GF-D8 (cell line): ENCODE results near the gene MYO1A.
"Not testable (repeated sequence)": the region's sequence is repeated elsewhere in the genome, so short reads cannot be mapped to it uniquely, and the experiment has no call there.

Source experiments
- DNase-seq: peaks from one replicate; lab custom pipeline; 2025; lab: John Stamatoyannopoulos, UW

Gene MYO1A

GRCh38 chr12:57046947-57047890 lies 2.7 kb downstream of the MYO1A start:
- DNase-seq: peak; percentile 10

- DNase-seq: no peak
Measured at GRCh38 chr12:57046086-57046791, 3.7 kb downstream of the MYO1A start.

GRCh38 chr12:57044889-57045288 lies 5.0 kb downstream of the MYO1A start:
- DNase-seq: no peak

- DNase-seq: no peak
Measured at GRCh38 chr12:57044468-57044867, 5.5 kb downstream of the MYO1A start.

DNA sequence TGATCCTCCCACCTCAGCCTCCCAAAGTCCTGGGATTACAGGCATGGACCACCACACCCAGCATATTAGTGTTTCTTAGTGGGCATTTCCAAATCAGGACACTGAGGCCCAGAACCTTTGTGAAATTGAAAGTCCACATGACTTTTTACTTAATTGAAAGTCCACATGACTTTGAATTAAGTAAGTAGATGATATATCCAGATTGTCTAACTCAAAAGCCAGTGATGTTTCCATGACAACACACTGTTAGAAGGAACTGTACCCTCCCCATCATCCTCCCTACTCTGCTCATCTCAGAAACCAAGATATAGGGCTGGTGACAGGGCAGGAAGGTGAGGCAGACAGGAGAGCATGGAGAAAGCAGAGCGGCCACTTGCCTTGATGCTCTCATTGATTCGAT lies 7.2 kb downstream of the MYO1A start:
- no peak for DNase-seq

GRCh38 chr12:57040750-57041149 lies 9.2 kb downstream of the MYO1A start:
- no peak for DNase-seq

DNA sequence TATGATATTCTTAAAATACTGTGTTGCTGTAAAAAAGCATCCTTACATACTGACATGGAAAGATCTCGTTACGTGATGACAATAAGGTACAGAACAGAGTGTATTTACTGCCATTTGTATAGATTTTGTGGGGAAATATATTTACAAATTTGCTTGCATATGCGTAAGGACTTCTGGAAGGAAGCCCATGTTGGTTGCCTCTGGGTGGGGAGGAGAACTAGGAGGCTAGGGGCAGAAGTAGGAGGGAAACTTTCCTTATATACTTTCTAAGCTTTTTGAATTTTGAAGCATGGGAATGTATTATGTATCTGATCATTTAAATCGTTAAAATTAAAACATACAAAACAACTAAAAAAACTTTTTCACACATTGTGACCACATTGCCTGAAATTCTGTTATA lies 9.7 kb downstream of the MYO1A start:
- DNase-seq: no peak

DNA sequence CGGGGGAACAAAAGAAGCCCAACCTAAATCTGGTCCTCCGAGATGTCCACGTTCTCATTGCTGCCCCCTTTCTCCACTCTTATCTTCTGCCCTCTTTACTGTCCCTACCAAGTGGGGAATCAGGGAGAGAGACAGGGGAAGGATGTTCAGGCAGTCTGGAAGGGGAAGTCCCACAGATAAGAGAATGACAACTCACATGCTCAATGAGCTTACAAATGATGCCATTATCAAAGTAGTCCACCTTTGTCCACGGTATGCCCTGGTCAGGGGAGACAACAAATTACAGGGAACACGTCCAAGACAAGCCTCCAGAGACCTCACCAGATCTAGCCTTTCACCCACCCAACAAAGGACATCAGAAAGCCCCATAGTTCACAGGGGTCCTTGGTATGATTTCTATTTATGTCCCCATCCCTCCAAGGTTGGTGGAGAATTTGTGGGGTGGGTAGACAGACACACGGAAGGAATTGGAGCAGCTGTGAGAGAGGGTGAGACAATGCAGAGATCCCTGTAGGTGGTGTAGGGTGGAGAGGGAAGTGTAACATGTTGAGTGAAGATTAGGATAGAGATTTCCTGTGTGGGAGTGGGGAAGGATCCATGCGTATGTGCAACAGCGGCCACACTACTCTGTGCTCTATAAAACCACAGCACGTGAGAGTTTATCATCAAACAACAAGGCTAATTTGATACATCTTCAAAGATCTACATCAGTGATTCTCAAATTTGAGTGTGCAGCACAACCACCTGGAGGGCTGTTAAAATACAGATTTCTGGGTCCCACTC lies 10.7 kb downstream of the MYO1A start:
- DNase-seq: no peak

DNA sequence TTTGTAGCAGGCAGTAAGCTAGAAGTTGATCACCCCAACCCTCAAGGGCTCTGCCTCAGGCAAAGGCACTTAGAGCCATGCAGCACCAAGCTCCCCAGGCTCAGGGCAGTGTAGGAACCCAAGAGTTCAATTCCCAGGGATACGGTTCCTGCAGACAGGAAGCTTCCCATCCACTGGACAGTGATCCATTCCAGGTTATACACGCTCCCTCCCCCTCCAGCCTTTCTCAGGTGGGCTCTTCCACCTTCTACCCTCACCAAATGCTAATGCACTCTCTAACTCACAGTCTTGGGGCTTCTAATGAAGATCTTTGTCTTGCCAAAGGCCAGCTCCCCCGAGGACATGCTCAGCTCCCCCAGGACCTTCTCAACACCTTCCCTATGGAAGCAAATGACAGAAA lies 12.7 kb downstream of the MYO1A start:
- DNase-seq: no peak

- DNase-seq: no peak
Measured at GRCh38 chr12:57033431-57033830, 16.5 kb downstream of the MYO1A start.

DNA sequence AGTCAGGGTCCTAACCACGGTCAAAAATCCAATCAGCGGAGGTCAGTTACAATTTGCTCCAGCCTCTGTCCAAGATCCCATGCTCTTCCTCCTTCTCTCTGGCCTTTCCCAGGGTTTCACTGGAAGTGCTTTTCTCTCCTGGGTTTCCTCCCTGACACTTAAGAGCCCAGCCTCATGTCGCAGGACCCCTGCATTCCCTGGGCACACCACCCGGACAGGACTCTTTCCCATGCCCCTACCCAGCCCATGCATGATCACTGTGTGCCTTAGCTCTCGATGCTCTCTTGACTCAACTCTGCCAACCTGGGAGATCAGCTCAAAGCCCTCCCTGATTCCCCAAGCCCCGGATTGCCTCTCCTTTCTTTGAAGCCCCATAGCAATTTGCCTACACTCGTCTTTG lies 18.1 kb downstream of the MYO1A start:
- no peak for DNase-seq

DNA sequence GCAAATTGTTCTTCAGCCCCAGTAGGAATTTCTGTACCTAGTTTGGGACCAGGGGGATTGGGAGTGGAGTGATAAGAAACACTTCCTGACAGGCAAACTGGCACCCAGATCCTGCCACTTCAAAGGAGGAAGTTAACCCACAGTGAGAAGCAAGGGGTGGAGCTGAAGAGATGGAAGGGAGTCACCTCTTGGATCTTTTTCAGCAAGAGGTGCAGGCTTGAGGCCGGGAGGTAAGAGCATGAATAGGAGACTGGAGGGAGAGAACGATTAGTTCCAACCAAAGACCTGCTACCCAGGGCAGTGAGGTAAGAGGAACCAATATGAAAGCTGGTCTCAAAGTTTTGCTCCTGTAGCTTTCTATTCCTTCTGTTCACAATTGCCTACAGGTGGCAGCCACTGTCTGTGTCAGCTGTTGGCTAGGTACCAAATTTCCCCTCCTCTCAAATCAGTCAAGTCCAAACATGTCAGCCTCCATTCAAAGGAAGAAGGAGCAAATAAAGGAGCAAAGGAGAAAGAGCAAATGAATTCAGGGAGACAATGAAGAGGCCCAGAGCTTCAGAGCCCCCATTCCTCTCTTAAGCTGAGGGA lies 18.7 kb downstream of the MYO1A start:
- DNase-seq: no peak

DNA sequence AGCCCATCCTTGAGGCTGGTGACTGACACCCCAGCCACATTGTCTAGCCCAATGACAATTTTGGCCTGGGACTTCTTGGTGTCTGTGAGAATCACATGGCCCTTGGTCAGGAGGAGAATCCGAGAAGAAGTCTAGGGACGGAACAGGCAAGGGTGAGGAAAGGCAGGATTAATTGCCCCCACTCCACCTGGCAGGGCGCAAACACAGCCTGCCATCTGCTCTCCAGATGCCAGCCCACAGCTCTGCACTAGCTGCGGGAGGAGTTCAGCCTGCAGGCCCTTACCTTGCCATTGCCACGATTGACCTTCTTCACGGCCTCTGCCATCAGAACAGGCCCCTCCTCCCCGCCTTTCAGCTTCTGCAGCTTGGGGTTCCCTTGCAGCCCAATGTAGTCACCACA lies 20.5 kb downstream of the MYO1A start:
- DNase-seq: no peak

GRCh38 chr12:57027805-57028153 lies 22.1 kb downstream of the MYO1A start:
- no peak for DNase-seq

DNA sequence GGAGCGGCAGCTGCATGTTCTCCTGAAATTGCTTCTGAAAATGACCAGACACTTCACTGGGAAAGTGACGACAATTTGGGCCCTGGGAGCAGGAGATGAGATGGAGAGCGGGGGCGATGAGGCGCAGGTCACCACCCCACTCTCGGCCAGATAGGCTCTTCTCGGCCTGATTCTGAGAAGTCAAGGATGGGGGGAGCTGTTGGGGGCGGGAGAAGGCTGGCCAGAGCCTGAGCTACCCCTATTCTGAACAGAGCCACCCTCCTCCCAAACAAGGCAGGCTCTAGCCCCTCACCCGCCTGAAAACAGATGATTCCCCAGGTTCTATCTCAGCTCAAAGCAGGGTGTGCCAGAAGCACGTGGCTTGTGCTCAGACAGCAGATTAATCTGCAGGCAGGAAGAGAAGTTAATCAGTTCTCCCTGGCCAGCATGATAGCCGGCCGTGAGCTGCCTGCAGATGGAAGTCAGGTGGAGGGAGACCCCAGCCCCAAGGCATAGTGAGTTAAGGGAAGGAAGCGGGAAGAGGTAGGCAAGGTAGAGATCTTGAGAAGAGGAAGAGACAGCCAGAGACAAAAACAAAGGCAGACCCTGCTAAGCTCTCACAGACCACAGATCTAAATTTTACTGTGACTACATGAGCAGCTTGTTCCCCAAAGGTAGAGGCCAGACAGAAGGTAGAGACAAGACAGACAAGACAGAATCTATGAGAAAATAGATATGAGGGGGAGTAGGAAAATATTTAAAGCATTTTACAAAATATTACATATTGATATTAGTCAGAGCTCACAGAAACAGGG lies 22.7 kb downstream of the MYO1A start:
- DNase-seq: no peak

DNA sequence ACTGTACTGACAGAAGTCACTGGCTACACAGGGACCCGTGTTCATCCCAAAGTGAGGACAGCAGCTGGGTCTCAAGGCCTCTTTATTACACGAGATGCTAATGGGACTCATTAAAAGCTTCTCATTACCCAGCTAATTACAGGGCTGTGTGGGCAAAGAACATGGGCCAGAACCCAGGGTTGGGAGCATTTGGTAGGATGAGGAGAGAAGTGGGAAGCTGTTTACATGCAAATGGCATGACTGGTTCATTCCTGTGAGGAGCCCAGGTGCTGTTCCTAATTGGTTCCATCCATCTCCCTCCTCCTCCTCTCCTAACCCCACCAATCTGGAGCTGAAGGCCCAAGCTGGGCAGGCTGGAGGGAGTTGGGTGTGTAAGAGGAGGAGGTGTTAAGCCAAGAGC lies 24.7 kb downstream of the MYO1A start:
- DNase-seq: no peak

GRCh38 chr12:57022324-57022723 lies 27.6 kb downstream of the MYO1A start:
- DNase-seq: not testable (repeated sequence)

GRCh38 chr12:57019983-57020719 lies 29.8 kb downstream of the MYO1A start:
- no peak for DNase-seq

GRCh38 chr12:57018906-57019305 lies 31.0 kb downstream of the MYO1A start:
- DNase-seq: no peak

DNA sequence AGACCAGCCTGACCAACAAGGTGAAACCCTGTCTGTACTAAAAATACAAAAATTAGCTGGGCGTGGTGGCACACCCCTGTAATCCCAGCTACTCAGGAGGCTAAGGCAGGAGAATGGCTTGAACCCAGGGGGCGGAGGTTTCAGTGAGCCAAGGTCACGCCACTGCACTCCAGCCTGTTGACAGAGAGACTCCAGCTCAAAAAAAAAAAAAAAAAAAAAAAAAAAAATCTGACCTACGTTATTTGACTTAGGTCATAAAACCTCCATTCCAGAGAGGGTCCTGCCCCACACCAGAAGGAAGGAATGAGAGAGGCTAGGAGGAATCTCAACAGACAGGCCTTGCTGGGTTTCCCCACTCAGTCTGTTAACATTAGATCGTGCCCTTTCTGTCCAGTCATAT lies 31.6 kb downstream of the MYO1A start:
- DNase-seq: not testable (repeated sequence)

DNA sequence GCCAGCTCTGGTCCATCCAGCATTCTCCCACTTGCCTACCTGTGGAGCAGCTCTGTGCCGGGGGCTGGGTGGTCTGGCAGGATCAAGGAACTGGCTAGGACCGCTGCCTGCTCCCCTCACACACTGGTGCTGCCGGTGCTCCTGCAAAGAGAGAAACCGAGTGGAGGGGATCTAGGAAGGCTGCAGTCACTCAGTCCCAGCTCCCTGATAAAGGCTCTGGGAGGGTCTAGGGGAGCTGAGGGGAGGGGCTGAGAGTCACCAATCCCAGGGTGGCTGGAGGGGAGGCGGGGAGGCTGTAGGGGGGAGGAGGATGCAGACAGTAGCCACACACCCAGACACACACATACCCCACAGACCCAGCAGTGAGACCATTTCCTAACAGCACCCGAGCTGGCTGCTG lies 33.6 kb downstream of the MYO1A start, which contains the start of gene TAC3:
Gene TAC3 (minus strand): TSS at position 182 of the 400 bp plus-strand sequence. CDS start 732 bp downstream, outside the sequence.
- DNase-seq: no peak
